Panc1 (cell line): Measurements from ENCODE around the gene PPP2R1A. TPM values are rescaled to one million over a fixed set of nuclear protein-coding genes. Genes with fewer than 3 reads are reported as not detected.
A peak's percentile ranks its signal among the peaks of the same experiment; 100 is the strongest.

Source experiments
- ATAC-seq: fragments of 200-7000 bp; cut with Tn5 transposase; 2 replicates; pipeline ENCODE4 v1.9.1; 2020; ENCODE audit warnings: mild to moderate bottlenecking, moderate library complexity
- BruUV-seq: library from RNA; stranded (reverse); fragments of 400-500 nt; replicated peaks from 2 replicates; lab custom pipeline; 2021; lab: Mats Ljungman, UMichigan
- CTCF ChIA-PET: fragments of 300-600 bp; sonication (Branson Sonifier 250); formaldehyde crosslinking; loops from one replicate; lab custom pipeline; 2022; ENCODE audit warnings: antibody characterized with exemption; lab: Charles Lee
- POLR2A ChIA-PET: fragments of 300-600 bp; sonication (Branson Sonifier 250); formaldehyde crosslinking; loops from one replicate; lab custom pipeline; 2022; ENCODE audit warnings: antibody characterized with exemption; lab: Charles Lee
- DNase-seq: peaks from one replicate; pipeline ENCODE4 v3.0.0-alpha.2; 2010; ENCODE audit warnings: low read depth, low spot score
- H3K27ac ChIP-seq: 2 replicates; pipeline ENCODE4 v1.5.1; 2011; ENCODE audit warnings: mild to moderate bottlenecking, low read length, inconsistent platforms
- H3K27me3 ChIP-seq: fragments of 200-500 bp; sonication (Bioruptor generic); 2 replicates; pipeline ENCODE4 v1.6.0; 2014; ENCODE audit warnings: low read length, inconsistent platforms; ENCODE audit not compliant: control insufficient read depth, insufficient read depth
- H3K36me3 ChIP-seq: fragments of 200-500 bp; sonication (Bioruptor generic); 2 replicates; pipeline ENCODE4 v1.5.1; 2014; ENCODE audit warnings: inconsistent platforms, mild to moderate bottlenecking, low read length, moderate library complexity; ENCODE audit not compliant: control insufficient read depth, insufficient read depth
- H3K4me1 ChIP-seq: 2 replicates; pipeline ENCODE4 v1.5.1; 2011; ENCODE audit warnings: inconsistent platforms, mild to moderate bottlenecking, low read length, moderate library complexity; ENCODE audit not compliant: control insufficient read depth, insufficient read depth
- H3K4me3 ChIP-seq, 2 experiments: 2 replicates each; pipeline ENCODE4 v1.5.1; 2011 to 2012; ENCODE audit warnings: low read depth in 2 of 2, low read length in 2 of 2, mild to moderate bottlenecking in 2 of 2, inconsistent platforms in 1 of 2, moderate library complexity in 1 of 2
- H3K9me3 ChIP-seq: fragments of 200-500 bp; sonication (Bioruptor generic); 2 replicates; pipeline ENCODE4 v1.5.1; 2014; ENCODE audit warnings: low read depth, mild to moderate bottlenecking, inconsistent platforms, low read length, moderate library complexity; ENCODE audit not compliant: control insufficient read depth, insufficient read depth
- SIN3A ChIP-seq: IDR thresholded peaks from 2 replicates; pipeline ENCODE4 v1.6.1; 2012; ENCODE audit warnings: low read depth, mild to moderate bottlenecking, low read length, moderate library complexity, borderline replicate concordance; ENCODE audit not compliant: insufficient read depth
- in situ Hi-C: cut with HindIII; loops from 2 replicates; pipeline ENCODE4 v1.10.0; 2016; ENCODE audit warnings: low sequenced_read_pairs, low pct_unique_long_range_greater_than_20kb
- intact Hi-C: fragments of 100-400 bp; cut with micrococcal nuclease; formaldehyde crosslinking; loops from one replicate; pipeline ENCODE4 v1.10.0; 2022; ENCODE audit not compliant: unreplicated experiment
- total RNA-seq: library from RNA; stranded (reverse); gene quantifications from one replicate; pipeline ENCODE4 v1.2.1, GENCODE V29; 2021; ENCODE audit not compliant: unreplicated experiment
- TF ChIP-seq, protein P1 (sequence below), 2 experiments: IDR thresholded peaks; 2 replicates each; pipeline ENCODE4 v1.6.1; 2011 to 2012; ENCODE audit warnings: low read depth in 2 of 2, control low read depth in 1 of 2, low read length in 1 of 2, mild to moderate bottlenecking in 1 of 2, moderate library complexity in 1 of 2; ENCODE audit not compliant: insufficient read depth in 1 of 2
- TF ChIP-seq, protein P2 (sequence below): fragments of 450-650 bp; IDR thresholded peaks from 2 replicates; pipeline ENCODE4 v1.5.1; 2017; ENCODE audit warnings: mild to moderate bottlenecking

Gene PPP2R1A
- total RNA-seq, 1 experiment from 2014 or later: 146 TPM

DNA sequence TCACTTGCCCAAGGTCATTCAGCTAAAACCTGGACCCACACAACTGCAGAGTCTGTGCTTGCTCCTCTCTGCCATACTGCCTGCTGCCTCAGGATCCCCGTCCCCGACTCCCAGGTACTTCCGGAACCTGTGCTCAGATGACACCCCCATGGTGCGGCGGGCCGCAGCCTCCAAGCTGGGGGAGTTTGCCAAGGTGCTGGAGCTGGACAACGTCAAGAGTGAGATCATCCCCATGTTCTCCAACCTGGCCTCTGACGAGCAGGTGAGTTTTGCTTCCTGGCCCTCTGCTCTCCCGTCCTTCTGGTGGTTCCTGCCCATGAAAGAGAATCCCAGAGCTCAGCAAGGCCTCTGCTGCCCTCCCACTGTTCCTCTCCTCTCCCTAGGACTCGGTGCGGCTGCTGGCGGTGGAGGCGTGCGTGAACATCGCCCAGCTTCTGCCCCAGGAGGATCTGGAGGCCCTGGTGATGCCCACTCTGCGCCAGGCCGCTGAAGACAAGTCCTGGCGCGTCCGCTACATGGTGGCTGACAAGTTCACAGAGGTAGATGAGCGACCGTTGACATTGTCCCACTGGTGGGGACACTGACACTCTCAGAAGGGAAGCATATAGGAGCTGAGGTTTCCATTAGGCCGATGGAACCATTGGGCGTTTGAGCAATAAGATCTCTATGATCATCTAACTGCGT is 22.9 kb downstream of the PPP2R1A start:
- Histone ChIP-seq H3K27ac (no peak overlapping the region), H3K4me1 (no peaks in the 10 kb centered on the region), H3K36me3 (peaks cover 12% of the 10 kb centered on the region), H3K4me3 (no peak overlapping the region), H3K9me3 (no peaks in the 10 kb centered on the region), H3K27me3 (no peaks in the 10 kb centered on the region)
- TF ChIP-seq, protein P1, sequence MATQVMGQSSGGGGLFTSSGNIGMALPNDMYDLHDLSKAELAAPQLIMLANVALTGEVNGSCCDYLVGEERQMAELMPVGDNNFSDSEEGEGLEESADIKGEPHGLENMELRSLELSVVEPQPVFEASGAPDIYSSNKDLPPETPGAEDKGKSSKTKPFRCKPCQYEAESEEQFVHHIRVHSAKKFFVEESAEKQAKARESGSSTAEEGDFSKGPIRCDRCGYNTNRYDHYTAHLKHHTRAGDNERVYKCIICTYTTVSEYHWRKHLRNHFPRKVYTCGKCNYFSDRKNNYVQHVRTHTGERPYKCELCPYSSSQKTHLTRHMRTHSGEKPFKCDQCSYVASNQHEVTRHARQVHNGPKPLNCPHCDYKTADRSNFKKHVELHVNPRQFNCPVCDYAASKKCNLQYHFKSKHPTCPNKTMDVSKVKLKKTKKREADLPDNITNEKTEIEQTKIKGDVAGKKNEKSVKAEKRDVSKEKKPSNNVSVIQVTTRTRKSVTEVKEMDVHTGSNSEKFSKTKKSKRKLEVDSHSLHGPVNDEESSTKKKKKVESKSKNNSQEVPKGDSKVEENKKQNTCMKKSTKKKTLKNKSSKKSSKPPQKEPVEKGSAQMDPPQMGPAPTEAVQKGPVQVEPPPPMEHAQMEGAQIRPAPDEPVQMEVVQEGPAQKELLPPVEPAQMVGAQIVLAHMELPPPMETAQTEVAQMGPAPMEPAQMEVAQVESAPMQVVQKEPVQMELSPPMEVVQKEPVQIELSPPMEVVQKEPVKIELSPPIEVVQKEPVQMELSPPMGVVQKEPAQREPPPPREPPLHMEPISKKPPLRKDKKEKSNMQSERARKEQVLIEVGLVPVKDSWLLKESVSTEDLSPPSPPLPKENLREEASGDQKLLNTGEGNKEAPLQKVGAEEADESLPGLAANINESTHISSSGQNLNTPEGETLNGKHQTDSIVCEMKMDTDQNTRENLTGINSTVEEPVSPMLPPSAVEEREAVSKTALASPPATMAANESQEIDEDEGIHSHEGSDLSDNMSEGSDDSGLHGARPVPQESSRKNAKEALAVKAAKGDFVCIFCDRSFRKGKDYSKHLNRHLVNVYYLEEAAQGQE (IDR thresholded peaks at IDR 0.05; ENCODE audit: insufficient read depth in 1 of 2, low read depth in 2 of 2, low read length in 1 of 2): no peak
- TF ChIP-seq SIN3A: no peak
- no peak for DNase-seq
- intact Hi-C loops (no loop called here), in situ Hi-C loops (no loop called here)
- POLR2A ChIA-PET: no interaction called here
- no peak for ATAC-seq
- no TSS peak for BruUV-seq
- CTCF ChIA-PET: no interaction called here

DNA sequence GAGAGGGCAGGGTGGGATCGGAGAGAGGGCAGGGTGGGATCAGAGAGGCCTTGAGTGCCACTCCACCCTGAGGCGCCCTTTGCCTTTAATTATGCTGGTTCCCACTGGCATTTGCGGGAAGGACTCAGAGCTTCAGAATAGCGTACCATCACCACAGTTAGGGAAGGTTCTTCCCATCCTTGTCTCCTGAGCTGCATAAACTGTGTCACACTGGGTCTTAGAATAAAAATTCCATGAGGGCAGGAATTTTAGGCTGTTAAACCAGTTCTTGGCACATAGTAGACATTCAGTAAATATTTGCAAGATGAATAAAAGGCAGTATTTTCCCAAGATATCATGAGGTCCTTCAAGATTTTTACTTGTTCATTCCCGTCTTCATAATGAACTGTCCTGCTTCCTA is 24.4 kb downstream of the PPP2R1A start:
- ChIA-PET POLR2A (no interaction called here), CTCF (no interaction called here)
- TF ChIP-seq SIN3A: no peak
- TF ChIP-seq, protein P1 (IDR thresholded peaks at IDR 0.05; ENCODE audit: insufficient read depth in 1 of 2, low read depth in 2 of 2, low read length in 1 of 2): no peak
- TF ChIP-seq, protein P2, sequence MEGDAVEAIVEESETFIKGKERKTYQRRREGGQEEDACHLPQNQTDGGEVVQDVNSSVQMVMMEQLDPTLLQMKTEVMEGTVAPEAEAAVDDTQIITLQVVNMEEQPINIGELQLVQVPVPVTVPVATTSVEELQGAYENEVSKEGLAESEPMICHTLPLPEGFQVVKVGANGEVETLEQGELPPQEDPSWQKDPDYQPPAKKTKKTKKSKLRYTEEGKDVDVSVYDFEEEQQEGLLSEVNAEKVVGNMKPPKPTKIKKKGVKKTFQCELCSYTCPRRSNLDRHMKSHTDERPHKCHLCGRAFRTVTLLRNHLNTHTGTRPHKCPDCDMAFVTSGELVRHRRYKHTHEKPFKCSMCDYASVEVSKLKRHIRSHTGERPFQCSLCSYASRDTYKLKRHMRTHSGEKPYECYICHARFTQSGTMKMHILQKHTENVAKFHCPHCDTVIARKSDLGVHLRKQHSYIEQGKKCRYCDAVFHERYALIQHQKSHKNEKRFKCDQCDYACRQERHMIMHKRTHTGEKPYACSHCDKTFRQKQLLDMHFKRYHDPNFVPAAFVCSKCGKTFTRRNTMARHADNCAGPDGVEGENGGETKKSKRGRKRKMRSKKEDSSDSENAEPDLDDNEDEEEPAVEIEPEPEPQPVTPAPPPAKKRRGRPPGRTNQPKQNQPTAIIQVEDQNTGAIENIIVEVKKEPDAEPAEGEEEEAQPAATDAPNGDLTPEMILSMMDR: no peak
- in situ Hi-C loops: no loop called here
- H3K9me3 ChIP-seq: no peaks in the 10 kb centered on the region
- TSS peak; percentile 18 for BruUV-seq
- H3K27ac ChIP-seq: no peak overlapping the region
- H3K4me1 ChIP-seq: no peaks in the 10 kb centered on the region
- ATAC-seq (no peak), DNase-seq (no peak)
- peaks cover 14% of the 10 kb centered on the region for H3K36me3 ChIP-seq
- no peaks in the 10 kb centered on the region for H3K27me3 ChIP-seq
- no peak overlapping the region for H3K4me3 ChIP-seq
- intact Hi-C loops: no loop called here
